Bone marrow (tissue), 2 donors: ENCODE results near the gene E4F1.
"Not testable (repeated sequence)": the region's sequence is repeated elsewhere in the genome, so short reads cannot be mapped to it uniquely, and the experiment has no call there.

Experiments
- DNase-seq, 2 donors: peaks; one replicate each; lab custom pipeline; 2025; lab: John Stamatoyannopoulos, UW

E4F1 gene

GRCh38 chr16:2231016-2231931 lies 7.9 kb downstream of the E4F1 start:
- no peak for DNase-seq

- no peak for DNase-seq
Observed at GRCh38 chr16:2232094-2232990, 9.0 kb downstream of the E4F1 start.

- no peak for DNase-seq
Observed at GRCh38 chr16:2233046-2233775, 9.8 kb downstream of the E4F1 start.

- no peak for DNase-seq
Observed at GRCh38 chr16:2233872-2234812, 10.8 kb downstream of the E4F1 start.

GRCh38 chr16:2234813-2235170 lies 11.4 kb downstream of the E4F1 start:
- no peak for DNase-seq

GRCh38 chr16:2235234-2235651 lies 11.9 kb downstream of the E4F1 start:
- no peak for DNase-seq

GRCh38 chr16:2235695-2236336 lies 12.4 kb downstream of the E4F1 start:
- no peak for DNase-seq

DNA sequence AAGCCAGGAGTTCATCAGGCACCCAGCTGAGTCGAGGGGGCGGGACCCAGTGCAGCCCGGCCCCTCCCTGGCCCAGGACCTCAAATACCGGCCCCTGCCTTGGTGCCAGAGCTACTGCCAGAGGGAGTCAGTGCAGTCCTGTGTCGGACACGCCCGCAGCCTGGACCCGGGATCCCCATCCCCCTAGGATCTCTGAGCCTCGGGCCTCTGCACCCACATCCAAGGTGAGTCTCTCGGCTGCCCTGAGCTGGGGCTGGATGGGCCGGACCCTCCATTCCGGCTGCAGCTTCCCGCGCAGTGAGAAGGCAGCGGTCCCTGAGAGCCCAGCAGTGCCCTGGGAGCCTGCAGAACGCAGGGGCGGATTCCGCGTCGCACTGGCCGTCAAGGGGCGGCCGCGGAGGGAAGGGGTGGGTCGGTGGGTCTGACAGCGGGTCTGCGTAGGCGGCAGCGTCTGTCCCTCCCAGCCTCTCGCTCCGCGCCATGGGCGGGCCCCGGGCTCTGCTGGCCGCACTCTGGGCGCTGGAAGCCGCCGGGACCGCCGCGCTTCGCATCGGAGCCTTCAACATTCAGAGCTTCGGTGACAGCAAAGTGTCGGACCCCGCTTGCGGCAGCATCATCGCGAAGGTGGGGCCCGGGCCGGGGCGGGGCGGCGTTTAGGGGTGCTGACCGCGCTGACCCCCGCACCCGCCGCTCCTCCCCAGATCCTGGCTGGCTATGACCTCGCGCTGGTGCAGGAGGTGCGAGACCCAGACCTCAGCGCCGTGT lies 13.1 kb downstream of the E4F1 start, which contains the start of gene DNASE1L2:
DNASE1L2 (plus strand) TSS at position 108 of the 765 bp plus-strand sequence; CDS start at position 481, 373 bp downstream.
- DNase-seq, result no peak

DNA sequence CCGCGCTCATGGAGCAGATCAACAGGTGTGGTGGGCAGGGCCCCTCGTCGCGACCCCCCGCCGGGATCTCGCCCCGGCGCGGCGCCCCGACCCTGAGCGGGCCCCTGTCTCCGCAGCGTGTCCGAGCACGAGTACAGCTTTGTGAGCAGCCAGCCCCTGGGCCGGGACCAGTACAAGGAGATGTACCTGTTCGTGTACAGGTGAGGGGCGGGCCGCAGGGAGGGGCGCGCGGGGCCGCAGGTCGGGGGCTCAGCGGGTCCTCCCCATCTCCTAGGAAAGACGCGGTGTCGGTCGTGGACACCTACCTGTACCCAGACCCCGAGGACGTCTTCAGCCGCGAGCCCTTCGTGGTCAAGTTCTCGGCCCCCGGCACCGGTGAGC lies 13.7 kb downstream of the E4F1 start:
- no peak for DNase-seq

DNA sequence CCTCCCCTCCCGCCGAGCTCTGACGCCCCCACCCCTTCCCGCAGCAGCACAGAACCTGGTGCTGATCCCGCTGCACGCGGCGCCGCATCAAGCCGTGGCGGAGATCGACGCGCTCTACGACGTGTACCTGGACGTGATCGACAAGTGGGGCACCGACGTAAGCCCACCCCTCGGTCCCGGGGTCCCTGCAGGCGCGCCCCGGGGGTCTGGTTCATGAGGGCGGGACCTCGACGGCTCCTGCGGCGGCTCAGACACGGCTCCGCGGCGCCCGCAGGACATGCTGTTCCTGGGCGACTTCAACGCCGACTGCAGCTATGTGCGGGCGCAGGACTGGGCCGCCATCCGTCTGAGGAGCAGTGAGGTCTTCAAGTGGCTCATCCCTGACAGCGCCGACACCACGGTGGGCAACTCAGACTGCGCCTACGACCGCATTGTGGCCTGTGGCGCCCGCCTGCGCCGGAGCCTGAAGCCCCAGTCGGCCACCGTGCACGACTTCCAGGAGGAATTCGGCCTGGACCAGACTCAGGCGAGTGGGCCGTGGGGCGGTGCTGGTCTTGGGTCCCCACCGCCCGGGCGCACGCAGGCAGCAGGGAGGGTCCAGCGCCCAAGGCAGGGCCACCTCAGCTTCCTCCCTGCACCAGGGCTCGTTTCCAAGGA lies 14.2 kb downstream of the E4F1 start:
- DNase-seq, result no peak

- no peak for DNase-seq
Observed at GRCh38 chr16:2238150-2238837, 14.9 kb downstream of the E4F1 start.

- DNase-seq, result no peak
Observed at GRCh38 chr16:2238838-2239675, 15.7 kb downstream of the E4F1 start.

GRCh38 chr16:2240331-2240730 lies 16.9 kb downstream of the E4F1 start:
- DNase-seq, result not testable (repeated sequence)

DNA sequence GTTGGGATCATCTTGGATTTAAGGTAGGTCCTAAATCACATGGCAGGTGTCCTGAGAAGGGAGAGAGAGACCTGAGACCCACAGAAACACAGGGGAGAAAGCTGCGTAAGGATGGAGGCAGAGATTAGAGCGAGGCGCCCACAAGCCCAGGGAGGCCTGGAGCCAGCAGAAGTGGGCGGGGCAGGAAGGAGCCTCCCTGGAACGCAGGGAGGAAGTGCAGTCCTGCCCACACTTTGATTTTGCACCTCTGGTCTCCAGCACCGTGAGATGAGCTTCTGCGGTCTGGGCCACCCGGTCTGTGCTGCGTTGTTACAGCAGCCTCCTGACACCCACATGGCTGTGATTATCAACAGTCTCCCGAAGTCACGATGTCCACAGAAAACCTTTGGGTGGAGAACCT lies 19.2 kb downstream of the E4F1 start:
- DNase-seq, result no peak

DNA sequence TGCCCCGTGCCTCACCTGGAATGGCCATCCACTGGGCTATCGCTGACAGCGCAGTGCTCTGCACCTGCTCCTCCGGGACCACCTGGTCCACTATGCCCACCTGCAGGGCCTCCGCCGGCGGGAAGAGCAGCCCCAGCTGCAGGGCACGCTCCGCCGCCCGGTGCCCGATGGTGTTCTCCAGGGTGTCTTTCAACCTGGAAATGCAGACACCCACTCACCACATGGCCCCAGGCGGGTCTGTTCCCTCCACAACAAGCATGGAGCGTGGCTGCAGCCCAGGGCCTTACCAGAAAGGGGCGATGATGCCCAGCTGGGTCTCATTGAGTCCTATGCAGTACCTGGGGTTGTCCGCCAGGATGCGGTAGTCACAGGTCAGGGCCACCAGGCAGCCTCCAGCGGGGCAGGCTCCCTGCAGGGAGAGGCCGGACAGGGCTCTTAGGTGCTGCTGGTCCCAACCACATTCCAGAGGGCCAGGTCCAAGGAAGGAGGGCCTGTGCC lies 19.7 kb downstream of the E4F1 start:
- DNase-seq, result no peak

DNA sequence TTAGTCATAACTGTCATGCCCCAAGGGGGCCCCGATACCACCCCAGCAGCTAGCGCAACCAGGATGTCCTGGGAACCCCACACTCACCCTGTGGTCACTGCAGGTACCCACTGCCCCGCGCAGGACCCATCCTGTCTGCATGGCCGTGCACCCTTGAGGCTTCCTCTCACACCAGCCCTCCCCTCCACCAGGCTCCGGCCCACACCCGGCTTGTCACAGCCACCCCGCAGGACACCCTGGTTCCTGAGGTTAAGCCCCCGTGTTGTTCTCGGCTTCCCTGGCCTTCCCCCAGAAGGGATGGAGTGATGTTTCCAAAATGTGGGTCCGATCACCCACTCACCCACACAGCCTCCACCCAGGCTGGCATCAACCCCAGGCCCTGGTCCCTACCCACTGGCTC lies 20.4 kb downstream of the E4F1 start:
- DNase-seq, result no peak

DNA sequence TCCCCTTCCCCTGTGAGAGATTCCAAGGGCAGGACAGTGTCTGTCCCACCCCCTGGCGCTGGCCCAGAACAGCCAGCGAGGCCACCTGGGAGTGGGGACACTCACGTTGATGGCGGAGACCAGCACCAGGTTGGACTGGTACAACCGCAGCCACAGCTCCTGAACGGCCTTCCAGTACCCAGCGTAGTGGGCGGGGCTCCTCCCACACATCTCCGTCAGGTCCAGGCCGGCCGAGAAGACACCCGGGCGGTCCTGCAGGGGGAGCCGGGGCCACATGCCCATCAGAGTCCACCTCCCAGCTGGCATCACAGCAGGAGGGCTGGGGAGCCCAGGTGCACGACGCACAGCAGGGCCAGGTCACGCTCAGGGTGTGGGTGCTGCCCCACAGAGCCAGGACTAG lies 20.9 kb downstream of the E4F1 start:
- no peak for DNase-seq
